GM21367 (cell line): ENCODE data around the gene UBE2C.
A peak's percentile ranks its signal among the peaks of the same experiment; 100 is the strongest.
"Not testable (repeated sequence)": the region's sequence is repeated elsewhere in the genome, so short reads cannot be mapped to it uniquely, and the experiment has no call there.

Source experiments
- ATAC-seq: cut with Tn5 transposase; IDR thresholded peaks from one replicate; pipeline ENCODE4 v1.9.1; 2021; ENCODE audit not compliant: unreplicated experiment

Gene UBE2C

GRCh38 chr20:45812157-45813005, at the start of gene UBE2C:
Gene UBE2C (plus strand): TSS chr20:45812644. CDS start chr20:45812696, 52 bp downstream.
- ATAC-seq: peak; percentile 94

DNA sequence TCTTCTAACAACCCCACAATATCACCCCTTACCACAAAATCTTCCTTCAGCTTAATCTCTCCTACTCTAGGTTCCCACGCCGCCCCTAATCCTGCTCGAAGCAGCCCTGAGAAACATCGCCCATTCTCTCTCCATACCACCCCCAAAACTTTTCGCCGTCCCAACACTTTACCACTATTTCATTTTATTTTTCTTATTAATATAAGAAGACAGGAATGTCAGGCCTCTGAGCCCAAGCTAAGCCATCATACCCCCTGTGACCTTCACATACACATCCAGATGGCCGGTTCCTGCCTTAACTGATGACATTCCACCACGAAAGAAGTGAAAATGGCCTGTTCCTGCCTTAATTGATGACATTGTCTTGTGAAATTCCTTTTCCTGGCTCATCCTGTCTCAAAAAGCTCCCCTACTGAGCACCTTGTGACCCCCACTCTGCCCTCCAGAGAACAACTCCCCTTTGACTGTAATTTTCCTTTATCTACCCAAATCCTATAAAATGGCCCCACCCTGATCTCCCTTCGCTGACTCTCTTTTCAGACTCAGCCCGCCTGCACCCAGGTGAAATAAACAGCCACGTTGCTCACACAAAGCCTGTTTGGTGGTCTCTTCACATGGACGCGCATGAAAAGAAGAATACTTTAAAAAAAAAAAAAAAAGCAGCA, 47.7 kb upstream of the UBE2C start:
- not testable (repeated sequence) for ATAC-seq

DNA sequence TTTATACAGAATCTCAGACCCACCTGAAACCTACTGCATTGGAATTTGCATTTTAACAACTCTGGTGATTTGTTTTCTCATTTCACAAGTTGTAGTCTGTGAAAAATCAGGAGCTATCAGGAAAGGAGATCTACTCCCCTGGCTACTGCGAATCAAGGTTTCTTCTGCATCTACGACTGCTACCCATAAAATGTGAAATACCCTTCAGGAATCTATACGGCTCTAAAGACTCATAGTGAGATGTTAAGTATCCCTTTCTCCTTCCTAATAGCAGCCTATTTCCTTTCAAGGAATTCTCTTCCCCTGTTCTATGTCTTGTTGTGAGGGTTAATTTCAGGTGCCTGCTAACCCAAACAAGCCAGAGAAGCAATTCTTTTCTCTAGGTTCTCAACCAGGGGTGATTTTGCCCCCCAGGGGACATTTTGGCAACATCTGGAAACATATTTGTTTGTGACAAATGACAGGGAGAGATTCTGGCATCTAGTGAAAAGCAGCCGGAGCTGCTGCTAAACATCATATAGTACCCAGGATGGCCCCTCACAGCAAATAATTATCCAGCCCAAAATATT, 47.1 kb upstream of the UBE2C start:
- no peak for ATAC-seq

DNA sequence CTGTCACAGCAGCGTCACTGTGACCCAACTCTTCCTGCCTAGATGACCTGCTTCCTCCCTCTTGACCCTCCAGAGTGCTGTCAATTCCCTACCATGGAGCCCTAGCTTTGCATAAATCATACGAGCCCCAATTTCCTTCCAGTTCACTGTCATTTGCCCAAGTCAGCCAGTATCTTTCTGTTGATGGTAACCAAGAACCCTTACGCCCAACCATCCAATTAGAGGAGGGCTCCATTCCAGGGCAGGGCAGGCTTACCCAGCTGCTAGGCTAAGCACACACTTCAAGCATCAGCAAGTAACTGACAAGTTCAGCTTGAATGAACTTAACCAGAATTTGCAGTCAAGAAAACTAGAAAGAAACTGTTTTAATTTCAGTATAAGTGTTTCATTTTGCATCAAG, 46.5 kb upstream of the UBE2C start:
- ATAC-seq: no peak

- ATAC-seq: no peak
These were observed 44.0 kb upstream of the UBE2C start for GRCh38 chr20:45768479-45768878.

GRCh38 chr20:45771182-45771759, 41.2 kb upstream of the UBE2C start:
- ATAC-seq: no peak

DNA sequence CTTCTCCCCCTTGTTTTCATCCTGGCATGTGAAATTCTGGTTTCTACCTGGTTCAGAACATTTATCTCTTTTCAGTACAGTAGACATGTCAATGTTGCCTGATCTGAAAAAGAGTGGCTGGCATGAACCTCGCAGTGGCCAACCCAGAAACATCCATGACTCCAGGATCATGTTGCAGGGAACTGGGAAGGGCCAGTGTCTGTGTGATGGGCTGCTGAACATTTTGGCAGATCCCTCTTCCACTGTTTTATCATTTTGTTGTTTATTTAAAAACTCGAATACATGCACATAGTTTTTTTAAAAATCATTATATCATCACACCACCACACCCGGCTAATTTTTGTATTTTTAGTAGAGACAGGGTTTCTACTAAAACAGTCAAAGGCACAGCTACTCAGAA, 39.8 kb upstream of the UBE2C start:
- no peak for ATAC-seq

GRCh38 chr20:45774945-45775344, 37.5 kb upstream of the UBE2C start:
- ATAC-seq: no peak

DNA sequence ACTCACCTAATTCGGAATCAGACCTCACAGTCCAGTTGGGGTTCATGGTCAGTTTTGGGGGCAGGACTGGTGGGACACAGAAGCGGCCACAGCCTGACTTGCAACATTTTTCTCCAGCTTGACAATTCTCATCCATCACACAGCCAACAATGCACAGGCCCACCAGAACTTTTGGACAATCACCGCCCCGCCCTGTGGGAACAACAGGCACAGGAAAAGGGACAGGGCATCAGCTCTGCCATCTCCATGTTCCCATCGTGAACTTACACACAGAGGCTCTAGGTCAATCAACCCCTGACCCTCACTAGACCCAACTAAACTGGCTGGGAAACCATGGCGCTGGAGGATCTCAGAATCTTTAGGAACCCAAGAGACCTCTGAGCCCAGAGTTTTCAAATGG, 37.0 kb upstream of the UBE2C start:
- ATAC-seq: no peak

GRCh38 chr20:45776931-45777330, 35.5 kb upstream of the UBE2C start:
- no peak for ATAC-seq

DNA sequence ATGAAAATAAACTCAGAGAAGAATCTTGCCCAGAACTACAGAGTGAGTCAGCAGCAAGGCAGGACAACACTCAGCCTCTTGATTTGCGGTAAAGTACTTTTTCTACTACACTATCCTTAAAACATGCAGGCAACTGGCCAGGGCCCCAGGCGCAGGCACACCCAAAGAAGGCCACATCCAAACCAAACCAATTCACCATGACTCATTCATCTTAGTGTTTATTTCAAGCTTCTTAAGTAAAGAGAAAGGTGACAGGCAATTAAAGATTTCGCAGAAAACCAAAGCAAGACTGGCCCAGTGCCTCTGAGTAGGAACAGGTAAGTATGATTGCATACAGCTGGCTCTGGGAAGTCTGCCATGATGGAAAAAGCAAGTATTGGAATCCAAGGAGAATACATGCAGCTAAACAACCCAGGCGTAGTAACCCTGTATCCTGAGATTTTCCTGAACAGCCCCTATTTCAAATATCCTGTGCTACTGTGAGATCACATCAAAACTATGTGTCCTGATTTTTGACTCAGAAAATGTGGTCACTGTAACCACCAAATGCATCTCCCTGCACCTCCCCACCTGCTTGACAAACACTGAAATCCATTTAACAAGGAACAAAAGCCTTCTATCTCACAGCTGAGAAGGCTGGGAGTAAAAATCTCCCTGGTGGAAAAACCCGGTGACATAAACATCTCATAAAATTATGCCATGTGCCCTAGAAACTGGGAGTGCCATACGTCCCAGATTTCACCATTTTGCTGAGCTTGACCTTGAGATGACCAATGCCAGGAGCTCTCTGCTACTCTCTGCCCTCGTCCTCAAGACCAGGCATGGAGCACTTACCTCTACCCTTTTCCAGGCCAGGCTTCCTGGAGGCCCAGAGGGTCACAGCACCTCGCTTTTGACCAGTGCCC, 33.2 kb upstream of the UBE2C start:
- no peak for ATAC-seq

DNA sequence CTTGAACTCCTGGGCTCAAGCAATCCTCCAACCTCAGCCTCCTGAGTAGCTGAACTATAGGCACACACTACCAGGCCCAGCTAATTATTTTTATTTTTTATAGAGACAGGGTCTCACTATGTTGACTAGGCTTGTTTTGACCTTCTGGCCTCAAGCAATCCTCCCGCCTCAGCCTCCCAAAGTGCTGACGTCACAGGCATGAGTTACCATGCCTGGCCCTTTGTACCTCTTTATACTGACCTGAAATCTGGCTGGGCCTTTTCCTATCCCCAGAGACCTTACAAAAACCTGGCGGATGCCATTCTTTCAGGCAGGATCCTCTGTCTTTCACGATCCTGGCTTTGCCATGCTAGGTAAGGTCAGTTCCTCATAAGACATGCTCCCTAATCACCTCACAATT, 32.3 kb upstream of the UBE2C start:
- no peak for ATAC-seq

DNA sequence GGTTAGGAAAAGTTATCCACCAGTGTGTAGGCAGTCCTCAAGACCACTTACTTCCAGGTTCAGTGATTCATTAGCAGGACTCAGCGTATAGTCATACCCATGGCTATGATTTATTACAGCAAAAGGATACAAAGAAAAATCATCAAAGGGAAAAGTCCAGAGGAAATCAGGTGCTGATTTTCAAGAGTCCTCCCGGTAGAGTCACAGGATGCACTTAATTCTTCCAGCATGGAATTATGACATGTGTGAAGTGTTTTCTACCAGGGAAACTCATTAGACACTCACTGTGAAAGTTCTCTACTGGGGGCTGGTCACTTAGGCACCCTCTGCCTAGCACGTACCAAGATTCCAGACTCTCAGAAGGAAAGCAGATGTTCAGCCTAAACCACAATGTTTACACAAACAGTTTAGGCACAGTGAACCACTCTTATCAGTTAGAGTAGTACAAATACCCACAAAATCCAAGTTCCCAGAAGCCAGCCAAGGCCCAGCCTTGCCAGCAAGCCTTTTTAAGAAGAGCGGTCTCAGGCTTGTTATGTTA, 31.0 kb upstream of the UBE2C start:
- ATAC-seq: no peak

DNA sequence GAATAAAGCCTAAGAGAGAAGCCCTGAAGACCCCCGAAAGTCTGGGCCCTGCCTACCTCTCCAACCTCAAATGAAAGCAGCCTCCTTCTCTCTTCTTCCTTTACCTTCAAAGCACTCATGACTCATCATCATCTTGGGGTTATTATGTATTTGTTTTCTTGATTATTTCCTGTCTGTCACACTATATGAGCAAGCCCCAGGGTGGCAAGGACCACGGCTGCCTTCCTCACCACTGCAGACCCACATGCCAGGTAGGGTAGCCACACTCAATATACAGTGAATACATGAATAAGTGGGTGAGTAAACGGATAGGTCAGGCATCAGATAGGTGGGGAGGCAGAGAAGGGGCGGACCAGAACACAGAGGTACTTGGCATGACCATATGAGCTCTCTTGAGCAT, 29.6 kb upstream of the UBE2C start:
- ATAC-seq: no peak

- no peak for ATAC-seq
These were observed 28.7 kb upstream of the UBE2C start for GRCh38 chr20:45783656-45784294.

DNA sequence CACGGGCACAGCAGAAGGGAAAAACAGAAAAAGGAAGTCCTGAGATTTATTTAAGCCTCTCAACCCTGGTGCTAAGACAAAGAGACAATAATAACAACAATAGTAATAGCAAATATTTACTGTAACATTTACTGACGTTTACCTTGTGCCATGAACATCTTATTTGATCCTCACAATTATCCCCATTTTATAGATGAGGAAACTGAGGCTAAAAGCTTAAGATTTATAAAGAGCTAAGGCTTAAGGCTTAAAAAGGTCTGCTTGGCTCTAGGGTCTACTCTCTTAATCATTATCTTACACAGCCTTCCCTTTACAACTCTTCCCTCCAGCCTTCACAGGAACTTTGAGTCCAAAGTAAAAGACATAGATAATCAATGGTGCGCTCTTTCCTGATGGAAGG, 24.1 kb upstream of the UBE2C start:
- ATAC-seq: no peak

DNA sequence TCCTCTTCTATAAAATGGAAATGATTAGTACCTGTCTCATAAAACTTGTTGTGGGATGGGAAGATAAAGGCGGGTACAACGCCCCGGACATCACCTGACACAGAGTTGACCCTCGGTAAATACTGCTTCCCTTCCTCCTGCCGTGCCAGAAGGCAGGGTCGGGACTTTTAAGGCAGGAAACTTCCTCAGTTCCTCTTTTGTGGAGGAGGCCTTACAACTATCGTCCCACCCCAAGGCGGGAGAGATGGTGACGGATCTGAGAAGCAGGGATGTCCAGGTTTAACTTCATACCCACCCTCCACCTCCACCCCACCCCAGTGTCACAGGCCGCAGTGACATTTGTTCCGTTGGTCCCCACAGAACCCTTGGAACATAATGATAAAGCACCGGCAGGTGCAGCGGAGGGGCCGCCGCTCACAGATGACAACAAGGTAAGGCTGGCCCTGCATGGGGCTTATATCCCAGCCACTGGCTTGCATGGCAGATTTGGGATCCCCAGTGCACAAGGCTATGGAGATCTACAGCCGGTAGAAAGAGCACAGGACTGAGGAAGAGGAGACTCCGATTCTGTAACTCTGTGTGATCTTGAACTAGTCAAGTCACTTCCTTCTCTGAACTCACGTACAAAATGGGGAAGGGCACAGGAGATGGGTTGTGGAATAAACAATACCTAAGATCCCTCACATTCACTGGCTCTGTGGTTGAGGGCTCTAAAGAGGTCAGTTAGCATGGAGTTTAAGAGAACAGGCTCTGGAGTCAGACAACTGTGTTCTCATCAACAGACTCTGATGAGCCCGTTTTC, 19.9 kb upstream of the UBE2C start:
- ATAC-seq: no peak

DNA sequence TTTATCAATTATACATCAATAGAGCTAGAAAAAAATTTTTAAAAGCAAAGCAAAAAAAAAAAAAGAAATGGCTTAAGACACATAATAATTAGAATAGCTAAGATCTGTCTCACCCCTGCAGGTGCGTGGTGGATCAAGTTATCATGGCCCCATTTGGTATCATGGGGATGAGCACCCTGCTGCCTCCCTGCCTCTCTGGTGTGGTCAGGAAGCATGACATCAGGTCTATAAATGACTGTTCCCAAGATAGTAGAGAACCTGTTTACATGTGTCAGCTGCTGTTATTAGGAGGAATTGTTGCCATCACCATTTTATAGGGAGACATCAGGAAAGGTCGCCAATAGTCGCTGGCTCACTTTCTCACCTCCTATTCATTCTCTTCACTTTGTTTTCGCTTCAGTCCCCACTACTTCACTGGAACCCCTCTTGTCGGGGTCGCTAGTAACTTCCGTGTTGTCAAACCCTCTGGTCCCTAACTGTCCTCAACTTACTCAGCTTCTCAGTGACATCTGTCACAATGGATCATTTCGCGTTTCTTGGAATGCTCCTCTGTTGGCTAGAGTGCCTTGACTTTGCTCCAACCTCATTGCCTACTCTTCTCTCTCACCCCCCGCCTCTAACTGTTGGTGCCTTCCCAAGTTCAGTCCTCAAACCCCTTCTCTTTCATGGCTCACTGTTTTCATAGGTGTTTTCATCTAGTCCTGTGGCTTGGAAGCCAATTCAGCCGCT, 15.9 kb upstream of the UBE2C start:
- no peak for ATAC-seq

DNA sequence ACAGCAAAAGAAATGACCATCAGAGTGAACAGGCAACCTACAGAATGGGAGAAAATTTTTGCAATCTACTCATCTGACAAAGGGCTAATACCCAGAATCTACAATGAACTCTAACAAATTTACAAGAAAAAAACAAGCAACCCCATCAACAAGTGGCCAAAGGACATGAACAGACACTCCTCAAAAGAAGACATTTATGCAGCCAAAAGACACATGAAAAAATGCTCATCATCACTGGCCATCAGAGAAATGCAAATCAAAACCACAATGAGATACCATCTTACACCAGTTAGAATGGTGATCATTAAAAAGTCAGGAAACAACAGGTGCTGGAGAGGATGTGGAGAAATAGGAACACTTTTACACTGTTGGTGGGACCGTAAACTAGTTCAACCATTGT, 14.9 kb upstream of the UBE2C start:
- ATAC-seq: not testable (repeated sequence)
